Fibroblast of lung (primary cell): ENCODE measurements around the gene BMPR1A.

Experiments used
- EZH2 ChIP-seq: IDR thresholded peaks from 2 replicates; pipeline ENCODE4 v1.5.1; 2012; ENCODE audit warnings: low read length, control low read depth, mild to moderate bottlenecking; ENCODE audit errors: missing control alignments
- TF ChIP-seq, protein P1 (sequence below), 2 donors: IDR thresholded peaks in 1 of 2; conservative IDR thresholded peaks in 1 of 2; 1 replicate in 1 of 2; 2 replicates in 1 of 2; pipeline ENCODE4 v1.5.1; 2011 to 2012; ENCODE audit warnings: low read length in 2 of 2, control low read depth in 1 of 2, inconsistent platforms in 1 of 2, low read depth in 1 of 2, mild to moderate bottlenecking in 1 of 2

DNA sequence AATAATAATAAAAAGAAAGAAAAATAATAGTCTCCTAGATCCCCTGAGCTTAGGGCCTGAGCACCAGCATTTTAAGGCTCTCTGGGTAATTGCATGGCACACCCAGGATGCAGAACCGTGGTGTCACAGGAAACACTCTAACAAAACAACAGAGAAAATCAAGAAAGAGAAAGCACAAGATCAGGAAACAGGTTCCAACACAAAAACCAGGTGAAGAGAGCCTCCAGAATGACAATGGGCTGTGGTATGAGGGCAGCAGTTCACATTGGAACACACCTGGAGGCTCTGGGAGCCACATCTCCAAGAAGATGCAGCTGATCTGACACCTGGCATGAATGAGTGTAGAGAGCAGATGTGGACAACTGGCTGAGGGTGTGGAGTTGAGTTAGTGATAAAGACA is 193.9 kb downstream of the BMPR1A start:
- TF ChIP-seq, protein P1, sequence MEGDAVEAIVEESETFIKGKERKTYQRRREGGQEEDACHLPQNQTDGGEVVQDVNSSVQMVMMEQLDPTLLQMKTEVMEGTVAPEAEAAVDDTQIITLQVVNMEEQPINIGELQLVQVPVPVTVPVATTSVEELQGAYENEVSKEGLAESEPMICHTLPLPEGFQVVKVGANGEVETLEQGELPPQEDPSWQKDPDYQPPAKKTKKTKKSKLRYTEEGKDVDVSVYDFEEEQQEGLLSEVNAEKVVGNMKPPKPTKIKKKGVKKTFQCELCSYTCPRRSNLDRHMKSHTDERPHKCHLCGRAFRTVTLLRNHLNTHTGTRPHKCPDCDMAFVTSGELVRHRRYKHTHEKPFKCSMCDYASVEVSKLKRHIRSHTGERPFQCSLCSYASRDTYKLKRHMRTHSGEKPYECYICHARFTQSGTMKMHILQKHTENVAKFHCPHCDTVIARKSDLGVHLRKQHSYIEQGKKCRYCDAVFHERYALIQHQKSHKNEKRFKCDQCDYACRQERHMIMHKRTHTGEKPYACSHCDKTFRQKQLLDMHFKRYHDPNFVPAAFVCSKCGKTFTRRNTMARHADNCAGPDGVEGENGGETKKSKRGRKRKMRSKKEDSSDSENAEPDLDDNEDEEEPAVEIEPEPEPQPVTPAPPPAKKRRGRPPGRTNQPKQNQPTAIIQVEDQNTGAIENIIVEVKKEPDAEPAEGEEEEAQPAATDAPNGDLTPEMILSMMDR (conservative IDR thresholded peaks at IDR 0.05 in 1 of 2, IDR thresholded peaks at IDR 0.05 in 1 of 2; ENCODE audit: low read depth in 1 of 2, low read length in 2 of 2): no peak
- TF ChIP-seq EZH2: no peak
